CD4-positive, alpha-beta T cell treated with Interleukin-21 for 1 hour (primary cell): ENCODE data around the gene ANKRD65.
"Not testable (repeated sequence)": the region's sequence is repeated elsewhere in the genome, so short reads cannot be mapped to it uniquely, and the experiment has no call there.

Experiments used
- DNase-seq: peaks from one replicate; pipeline ENCODE4 v3.0.0-alpha.2; 2020

ANKRD65 gene

GRCh38 chr1:1430114-1430982 is 9.3 kb upstream of the ANKRD65 start:
- no peak for DNase-seq

GRCh38 chr1:1429671-1430073 is 8.6 kb upstream of the ANKRD65 start:
- DNase-seq, result no peak

- not testable (repeated sequence) for DNase-seq
These were observed 7.9 kb upstream of the ANKRD65 start for GRCh38 chr1:1428967-1429366.

- no peak for DNase-seq
These were observed 7.1 kb upstream of the ANKRD65 start for GRCh38 chr1:1428174-1428573.

- no peak for DNase-seq
These were observed 6.7 kb upstream of the ANKRD65 start for GRCh38 chr1:1427820-1428148.

- no peak for DNase-seq
These were observed 6.2 kb upstream of the ANKRD65 start for GRCh38 chr1:1427106-1427819.

- DNase-seq, result no peak
These were observed 5.5 kb upstream of the ANKRD65 start for GRCh38 chr1:1426496-1427105.

GRCh38 chr1:1425753-1426495 is 4.8 kb upstream of the ANKRD65 start:
- DNase-seq, result no peak

GRCh38 chr1:1425426-1425752 is 4.3 kb upstream of the ANKRD65 start:
- DNase-seq, result no peak

- no peak for DNase-seq
These were observed 3.6 kb upstream of the ANKRD65 start for GRCh38 chr1:1424707-1425106.

- no peak for DNase-seq
These were observed 2.1 kb upstream of the ANKRD65 start for GRCh38 chr1:1423245-1423597.

GRCh38 chr1:1422465-1423244 is 1.6 kb upstream of the ANKRD65 start:
- DNase-seq, result no peak

- no peak for DNase-seq
These were observed 910 bp upstream of the ANKRD65 start for GRCh38 chr1:1421907-1422464.

GRCh38 chr1:1420654-1421141 is 378 bp downstream of the ANKRD65 start:
- no peak for DNase-seq

- DNase-seq, result no peak
These were observed 1.0 kb downstream of the ANKRD65 start for GRCh38 chr1:1419813-1420653.

- DNase-seq, result no peak
These were observed 1.7 kb downstream of the ANKRD65 start for GRCh38 chr1:1419363-1419812.

GRCh38 chr1:1418464-1419362 is 2.4 kb downstream of the ANKRD65 start:
- no peak for DNase-seq

- DNase-seq, result not testable (repeated sequence)
These were observed 3.1 kb downstream of the ANKRD65 start for GRCh38 chr1:1417825-1418463.

GRCh38 chr1:1417396-1417795 is 3.7 kb downstream of the ANKRD65 start:
- not testable (repeated sequence) for DNase-seq
